CD4-positive, alpha-beta T cell treated with Interleukin-17A for 4 hours (primary cell): ENCODE results near the gene ZNF444.

ENCODE experiments used
- DNase-seq: peaks from one replicate; pipeline ENCODE4 v3.0.0-alpha.2; 2020; ENCODE audit warnings: mixed read lengths

ZNF444 gene

DNA sequence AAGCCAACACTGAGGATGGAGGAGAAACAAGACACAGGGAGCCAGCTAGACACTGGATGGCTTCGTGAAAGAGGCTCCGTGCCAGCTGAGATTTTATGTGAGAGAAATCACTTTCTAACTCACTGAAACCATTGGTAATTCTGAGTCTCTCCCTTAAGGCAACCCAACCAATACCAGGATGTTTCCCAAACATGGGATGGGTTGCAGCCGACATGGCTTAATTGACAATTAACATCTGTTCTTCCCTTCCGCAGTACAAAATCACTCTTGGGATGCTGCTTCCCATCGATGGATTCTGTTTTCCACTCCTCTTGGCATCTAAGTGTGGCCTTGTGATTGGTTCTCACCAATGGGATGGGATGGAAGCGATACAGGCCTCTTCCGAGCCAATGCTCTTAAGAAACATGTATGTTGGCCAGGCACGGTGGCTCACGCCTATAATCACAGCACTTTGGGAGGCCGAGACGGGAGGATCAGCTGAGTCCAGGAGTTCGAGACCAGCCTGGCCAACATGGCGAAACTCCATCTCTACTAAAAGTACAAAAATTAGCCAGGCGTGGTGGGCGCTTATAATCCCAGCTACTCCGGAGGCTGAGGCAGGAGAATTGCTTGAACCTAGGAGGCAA lies 17.7 kb upstream of the ZNF444 start:
- DNase-seq = no peak

DNA sequence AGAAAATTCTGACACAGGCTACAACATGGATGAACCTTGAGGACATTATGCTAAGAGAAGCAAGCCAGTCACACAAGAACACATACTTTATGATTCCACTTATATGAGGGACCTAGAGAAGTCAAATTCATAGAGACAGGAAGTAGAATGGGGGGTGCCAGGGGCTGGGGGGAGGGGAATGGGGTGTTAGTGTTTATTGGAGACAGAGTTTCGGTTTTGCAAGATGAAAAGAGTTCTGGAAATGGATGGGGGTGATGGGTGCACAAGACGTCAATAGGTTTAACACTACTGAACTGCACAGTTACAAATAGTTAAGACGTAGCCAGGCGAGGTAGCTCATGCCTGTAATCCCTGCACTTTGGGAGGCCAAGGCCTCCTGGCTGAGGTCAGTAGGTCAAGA lies 16.5 kb upstream of the ZNF444 start:
- peak; percentile 53 for DNase-seq

DNA sequence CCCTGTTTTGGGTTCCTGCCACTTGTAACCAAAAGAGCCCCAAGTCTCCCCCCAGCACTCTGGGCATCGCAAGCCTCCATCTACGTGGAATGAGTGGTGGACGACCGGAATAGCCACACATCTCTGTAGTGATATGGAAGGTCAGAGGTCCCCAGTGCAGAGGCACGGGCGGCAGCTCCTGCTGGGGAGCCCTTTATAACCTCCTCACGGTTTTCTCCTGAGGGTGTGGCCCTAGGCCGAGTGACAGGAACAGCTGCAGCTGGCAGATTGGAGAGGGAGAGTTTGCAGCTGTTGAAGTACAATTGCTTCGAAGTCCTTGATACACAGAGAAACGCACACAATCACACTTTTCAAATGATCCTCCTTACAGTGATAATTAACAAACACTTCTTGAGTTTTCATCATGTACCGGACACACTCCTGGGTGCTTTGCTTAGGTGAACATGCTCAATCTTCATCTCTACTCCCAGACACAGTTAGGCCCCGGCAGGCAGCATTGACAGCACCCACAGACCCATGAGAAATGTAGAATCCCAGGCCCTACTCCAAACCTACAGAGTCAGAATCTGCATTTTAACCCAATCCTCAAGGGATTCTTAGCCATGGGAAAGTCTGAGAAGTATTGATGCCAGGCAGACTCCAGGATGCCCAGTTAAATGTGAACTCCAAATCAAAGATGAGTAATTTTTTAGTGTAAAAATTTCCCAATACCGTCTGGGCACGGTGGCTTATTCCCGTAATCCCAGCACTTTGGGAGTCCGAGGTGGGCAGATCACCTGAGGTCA lies 15.1 kb upstream of the ZNF444 start:
- DNase-seq = no peak

DNA sequence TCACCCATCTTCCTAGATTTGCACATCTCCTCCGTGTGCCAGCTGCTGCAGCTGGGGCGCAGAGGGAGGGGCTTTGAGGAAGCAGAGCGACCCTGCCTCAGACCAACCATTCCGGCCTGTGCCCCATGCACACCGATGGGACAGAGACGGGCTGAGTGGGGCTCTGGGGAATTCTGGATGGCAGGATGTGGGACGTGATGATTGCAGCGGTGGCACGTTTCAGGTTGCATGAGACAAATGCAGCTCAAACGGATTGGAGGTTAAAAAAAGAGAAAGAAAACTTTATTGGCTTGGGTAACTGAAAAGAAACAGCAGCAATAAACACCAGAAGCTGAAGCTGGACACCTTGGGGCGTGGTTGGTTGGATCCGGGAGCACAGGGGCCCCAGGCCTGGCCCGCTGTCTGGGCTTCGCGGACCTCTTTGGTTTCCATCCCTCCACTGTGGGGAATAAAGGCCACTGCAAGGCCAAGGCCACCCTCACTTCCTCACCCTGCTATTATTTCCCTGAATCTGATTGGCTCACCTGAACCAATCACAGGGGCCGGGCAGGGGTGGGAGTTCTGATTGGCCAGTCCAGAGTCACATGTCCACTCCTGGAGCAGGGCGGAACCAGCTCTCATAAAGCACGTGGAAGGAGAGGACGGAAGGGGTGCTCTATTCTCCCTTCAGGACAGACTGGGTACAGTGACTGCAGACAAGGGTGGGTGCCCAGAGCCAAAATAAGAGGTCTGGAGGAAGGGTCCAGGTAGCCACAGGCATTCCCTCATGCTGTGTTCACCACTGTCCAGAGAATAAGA lies 13.9 kb upstream of the ZNF444 start:
- DNase-seq = no peak

DNA sequence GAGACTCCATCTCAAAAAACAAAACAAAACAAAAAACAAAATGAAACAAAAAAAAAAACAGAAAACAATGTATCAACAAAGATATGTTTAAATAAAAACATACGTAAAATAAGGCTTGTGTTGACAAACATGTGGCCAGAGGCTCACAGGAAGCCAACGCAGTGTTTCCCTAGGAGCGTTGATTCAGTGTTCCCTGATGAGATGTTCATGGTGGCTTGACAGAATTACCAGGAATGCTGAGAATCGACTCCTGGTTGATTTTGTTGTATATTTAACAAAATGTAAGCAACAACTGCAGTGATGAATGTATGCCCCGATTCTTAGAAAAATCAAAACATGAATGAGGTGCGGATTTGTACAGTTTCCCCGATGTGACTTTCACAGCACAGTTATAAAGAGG lies 11.1 kb upstream of the ZNF444 start:
- no peak for DNase-seq

DNA sequence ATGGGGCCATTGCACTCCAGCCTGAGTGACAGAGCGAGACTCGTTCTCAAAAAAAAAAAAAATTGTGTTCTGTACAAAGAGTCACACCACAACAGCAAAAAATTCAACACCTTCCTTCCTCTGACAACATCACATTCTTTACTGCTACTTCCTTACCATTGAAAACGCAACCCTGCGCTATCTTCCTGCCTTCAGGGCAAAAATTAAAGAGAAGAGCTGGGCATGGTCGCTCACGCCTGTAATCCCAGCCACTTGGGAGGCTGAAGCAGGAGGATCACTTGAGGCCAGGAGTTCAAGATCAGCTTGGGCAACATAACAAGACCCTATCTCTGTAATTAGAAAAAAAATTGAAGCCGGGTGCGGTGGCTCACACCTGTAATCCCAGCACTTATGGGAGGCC lies 9.4 kb upstream of the ZNF444 start:
- no peak for DNase-seq

DNA sequence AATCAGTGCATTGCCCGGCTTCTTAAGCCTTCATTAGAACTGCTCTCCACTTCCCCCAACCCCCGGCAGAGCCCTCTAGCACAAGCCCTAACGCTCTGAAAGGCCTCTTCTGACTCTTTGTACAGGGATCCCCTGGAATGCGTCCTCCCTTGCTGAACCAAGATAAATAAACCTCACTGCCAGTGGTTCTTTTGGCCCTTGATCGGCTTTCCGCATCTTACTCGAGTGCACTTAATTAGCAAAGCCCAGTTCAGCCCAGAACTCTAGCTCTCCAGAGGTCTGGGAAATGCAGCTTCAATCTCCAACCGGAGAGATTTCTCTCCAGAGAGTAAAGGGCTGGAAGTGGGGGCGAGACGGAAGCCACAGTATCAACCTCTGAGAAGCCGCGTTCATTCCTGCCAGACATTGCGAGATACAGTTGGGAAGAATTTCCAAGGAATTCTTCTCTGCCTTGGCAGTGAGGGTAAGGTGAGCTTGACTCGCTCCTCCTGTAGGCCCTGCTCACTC lies 8.7 kb upstream of the ZNF444 start:
- no peak for DNase-seq

DNA sequence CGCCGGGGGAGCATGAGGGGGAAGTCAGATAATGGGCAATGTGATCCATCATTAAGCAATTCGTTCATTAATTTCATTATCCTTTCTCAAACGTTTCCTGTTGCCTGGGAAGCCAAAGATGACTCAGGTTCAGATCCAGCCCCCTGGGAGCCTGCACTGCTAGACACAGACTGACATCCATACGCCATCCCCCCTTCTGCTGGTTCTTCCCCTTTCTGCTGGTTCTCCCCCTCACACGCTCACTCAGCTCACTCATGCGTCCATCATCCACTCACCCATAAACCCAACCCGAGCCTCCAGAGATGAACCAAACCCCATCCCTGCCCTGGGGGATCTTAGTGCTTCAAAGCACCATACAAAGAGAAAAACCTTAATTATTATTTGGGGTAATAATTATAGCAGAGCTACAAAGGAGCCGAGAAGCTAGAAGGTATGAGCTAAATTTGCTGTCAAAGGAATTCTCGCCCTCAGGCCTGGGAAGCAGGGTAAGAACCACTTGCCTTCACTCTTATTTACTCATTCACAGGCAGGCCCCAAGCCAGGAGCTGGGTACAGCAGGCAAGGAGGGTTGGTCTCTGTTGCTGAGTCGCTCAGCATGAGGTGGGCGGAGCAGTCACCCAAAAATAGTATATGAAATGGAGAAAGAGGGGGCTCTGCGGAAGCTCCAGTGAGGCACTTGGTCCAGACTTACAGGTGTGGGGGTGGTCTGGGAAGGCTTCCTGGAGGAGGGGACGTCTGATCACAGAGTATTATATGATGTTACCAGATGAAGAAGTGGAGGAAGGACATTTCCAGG lies 7.0 kb upstream of the ZNF444 start:
- no peak for DNase-seq

DNA sequence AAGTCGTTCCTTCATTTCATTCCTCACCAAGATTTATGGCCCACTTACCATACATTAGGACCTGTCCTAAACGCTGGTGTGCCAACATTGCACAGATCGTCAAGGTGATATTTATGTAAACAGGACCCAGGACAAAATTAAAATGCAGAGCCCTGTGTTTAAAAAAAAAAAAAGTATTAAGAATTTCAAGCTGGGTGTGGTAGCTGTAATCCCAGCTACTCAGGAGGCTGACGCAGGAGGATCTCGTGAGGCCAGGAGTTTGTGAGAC lies 6.5 kb upstream of the ZNF444 start:
- no peak for DNase-seq

DNA sequence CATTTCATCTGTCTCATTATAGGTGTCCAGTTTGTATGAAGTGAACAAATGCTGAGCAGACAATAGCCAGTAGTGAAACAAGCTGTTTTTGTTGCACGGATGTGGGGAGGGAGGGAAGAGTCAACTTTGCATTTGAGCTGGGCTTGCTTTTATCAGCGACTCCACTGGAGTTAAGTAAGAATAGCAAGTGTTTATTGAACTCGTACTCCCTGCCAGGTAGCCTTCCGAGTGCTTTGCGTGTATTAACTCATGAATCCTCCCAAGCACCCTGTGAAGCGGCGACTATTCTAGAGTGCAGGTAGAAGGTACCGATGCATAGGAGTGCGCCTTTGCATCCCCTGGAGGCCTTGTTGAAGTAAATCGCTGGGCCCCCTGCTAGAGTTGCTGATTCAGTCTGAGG lies 4.7 kb upstream of the ZNF444 start:
- DNase-seq = no peak

DNA sequence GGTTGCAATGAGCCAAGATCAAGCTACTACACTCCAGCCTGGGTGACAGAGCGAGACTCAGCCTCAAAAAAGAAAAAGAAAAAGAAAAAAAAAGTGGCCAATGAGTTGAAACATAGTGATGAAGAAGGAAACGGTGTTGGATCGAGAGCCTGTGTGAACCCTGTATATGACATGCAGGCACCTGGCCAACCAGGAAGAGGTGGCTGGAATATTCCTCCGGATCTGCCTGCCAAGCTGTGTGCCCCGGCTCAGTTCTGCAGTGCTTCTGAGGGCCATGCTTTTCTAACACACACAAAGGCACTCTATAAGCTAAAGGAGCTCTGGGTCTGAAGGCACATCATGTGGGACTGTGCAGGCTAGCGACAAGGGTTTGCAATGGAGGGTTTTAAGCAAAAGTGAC lies 3.7 kb upstream of the ZNF444 start:
- DNase-seq = no peak

DNA sequence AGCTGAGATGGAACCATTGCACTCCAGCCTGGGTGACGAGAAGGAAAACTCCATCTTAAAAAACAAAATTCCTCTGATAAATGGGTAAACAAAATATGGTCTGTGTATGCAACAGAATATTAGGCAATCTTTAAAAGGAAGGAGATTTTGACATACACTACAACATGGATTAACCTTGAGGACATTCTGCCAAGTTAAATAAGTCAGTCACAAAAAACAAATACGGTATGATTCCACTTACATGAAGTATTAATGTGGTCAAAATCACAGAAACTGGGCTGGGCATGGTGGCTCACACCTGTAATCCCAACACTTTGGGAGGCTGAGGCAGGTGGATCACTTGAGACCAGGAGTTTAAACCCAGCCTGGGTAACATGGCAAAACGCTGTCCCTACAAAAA lies 3.0 kb upstream of the ZNF444 start:
- no peak for DNase-seq

DNA sequence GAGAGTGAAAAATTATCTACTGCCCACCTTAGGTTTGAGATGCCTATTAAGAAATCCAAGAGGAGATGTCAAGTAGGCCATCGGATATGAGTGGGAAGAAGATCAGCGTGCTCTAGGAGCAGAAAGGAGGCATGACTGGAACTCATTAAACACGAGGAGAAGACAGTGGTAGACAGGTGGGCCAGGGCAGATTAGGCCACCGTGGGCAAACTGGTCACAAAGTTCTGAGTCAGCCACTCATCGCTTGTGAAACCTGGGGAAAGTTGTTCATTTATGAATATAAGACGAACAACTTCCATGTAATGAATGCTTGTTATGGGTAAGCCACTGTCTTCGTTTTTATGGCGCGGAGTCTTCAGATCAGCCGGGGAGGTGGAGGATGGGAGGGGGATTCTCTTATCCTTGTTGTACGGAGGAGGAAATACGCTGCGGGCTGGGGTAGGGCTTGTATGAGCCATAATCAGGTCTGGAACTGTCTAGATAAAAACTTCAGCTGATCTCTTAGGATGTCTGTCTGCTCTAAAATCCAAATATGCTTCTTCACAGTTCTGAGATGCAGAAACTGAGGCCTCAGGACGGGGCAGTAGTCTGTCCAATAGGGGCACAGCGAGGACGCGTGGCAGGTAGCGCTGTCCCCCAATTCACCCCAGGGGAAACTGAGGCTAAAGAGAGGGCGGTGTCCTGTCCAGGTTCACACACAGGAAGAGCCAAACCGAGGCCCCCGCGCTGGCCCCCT lies 1.1 kb upstream of the ZNF444 start:
- DNase-seq = peak; percentile 14

DNA sequence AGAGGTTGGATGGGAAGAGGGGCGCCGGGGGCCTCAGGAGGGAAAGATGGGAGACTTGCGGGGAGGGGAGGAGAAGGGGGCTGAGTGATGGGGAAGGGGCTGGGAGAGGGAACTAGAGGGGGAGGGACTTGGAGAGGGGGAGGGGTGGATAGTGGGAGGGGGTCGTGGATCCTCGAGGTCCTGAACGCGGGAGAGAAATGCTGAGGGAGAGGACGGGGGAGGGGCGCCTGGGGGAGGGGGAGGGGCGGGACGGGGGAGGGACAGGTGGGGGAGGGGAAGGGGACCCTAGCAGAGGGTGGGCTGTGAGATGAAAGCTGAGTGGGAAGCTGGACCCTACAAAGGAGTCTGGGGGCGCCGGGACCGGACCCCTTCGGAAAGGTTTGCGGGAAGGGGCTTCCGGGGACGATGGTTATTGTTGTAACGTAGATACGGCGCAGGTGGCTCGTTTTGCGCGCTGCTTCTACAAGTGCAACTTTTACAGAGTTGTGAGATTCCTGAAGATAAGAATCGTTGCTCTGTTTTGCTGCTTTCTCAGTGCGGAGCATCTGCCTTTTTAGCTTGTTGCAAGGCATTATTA lies 418 bp downstream of the ZNF444 start:
- DNase-seq = peak; percentile 48

DNA sequence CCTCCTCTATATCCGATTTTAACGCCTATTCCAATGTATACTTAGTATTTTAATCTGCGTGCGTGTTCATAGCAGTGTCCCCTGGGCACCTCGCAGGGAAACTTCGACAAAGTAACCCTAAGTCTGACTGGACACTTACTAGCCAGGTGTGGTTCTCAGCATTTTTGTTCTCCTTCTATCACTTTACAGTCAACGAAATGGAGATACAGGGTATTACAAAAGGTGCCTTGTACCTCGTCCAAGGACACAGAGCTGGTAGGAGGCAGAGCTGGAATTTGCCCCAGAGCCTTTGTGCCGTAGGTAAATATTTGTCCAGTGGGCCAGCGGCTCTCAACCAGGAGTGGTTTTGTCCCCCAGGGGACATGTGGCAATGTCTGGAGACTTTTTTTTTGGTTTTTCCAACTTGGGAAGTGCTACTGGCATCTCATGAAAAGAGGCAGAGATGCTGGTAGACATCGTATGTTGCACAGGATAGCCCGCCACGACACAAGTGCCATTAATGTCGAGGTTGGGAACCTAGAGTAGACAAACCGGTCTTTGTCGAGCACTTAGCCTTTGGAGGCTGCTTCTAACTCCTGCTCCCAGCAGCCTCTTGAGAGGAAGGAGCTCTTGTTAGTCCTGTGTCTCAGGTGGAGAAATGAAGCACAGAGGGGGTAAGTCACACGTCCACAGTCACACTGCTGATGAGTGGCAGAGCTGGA lies 1.1 kb downstream of the ZNF444 start:
- DNase-seq = no peak

DNA sequence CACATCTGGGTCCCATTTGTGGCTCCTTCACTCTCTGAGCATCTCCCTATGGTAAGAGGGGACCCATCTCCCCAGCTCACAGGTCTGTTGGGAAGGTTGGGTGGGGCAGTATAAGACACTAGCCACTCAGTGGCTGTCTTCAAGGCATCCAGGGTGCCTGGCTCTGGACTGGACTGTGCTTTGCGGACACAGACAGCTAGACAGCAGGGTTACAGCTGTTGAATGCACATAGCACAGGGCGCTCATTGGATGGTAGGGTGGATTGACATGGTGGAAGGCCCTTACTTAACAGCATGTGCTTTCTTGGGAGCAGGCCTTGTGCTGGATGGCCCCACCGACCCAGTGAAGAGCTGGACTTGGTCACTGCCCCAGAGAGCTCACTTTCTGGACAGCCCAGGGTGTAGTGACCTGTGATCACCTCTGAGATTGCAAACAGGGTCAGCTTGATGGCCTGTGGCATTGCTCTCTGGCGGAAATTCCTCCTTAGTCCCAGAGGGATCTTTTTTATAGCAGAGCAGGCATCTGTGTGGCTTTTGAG lies 1.9 kb downstream of the ZNF444 start:
- no peak for DNase-seq

DNA sequence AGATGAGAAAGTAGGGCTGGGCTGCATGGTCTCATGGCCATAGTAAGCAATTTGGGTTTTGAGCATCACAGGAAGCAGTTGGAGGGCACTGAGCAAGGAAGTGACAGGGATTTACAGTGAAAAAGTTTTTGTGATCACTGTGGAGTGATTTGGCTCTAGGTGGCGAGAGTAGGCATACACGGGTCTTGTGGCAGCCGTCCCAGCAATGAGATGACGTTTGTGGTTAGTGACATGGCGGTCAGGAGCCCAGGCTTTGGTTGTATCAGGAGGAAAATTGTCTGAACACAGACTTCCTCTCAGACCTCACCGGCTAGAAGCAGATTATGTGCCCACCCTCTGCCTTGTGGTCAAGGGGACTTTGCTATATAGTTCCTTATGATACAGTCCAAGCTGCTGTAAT lies 3.3 kb downstream of the ZNF444 start:
- no peak for DNase-seq

DNA sequence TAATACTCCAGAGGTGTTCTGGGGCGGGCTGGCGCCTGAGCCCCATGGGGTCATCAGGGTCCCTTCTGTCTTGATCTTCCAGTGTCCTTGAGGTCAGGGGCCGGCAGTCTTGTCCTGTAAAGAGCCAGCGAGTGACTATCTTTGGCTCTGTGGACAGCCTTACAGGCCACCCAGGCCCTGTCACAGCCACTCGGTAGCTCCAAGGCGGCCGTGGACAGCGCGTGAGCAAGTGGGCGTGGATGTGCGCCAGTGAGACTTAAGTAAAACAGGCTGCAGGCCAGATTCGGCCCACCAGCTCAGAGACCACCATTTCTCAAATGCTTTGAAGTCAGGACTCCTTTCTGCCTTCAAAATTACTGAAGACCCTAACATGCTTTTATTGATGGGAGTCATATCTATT lies 3.7 kb downstream of the ZNF444 start:
- DNase-seq = no peak

DNA sequence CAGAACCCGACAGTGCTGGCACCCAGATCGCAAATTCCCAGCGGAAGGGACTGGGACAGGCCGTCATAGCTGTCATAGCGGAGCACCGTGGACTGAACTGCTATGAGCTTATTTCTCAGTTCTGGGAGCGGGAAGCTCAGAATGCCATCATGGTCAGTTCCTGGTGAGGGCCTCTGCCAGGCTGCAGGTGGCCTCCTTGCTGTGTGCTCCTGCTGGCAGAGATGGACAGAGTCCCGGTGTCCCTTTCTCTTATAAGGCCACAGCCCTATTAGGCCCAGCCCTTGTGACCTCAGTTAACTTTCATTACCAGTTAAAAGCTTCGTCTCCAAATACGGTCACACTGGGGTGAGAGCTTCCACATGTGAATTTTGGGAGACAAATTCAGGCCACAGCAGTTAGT lies 4.6 kb downstream of the ZNF444 start:
- DNase-seq = no peak

DNA sequence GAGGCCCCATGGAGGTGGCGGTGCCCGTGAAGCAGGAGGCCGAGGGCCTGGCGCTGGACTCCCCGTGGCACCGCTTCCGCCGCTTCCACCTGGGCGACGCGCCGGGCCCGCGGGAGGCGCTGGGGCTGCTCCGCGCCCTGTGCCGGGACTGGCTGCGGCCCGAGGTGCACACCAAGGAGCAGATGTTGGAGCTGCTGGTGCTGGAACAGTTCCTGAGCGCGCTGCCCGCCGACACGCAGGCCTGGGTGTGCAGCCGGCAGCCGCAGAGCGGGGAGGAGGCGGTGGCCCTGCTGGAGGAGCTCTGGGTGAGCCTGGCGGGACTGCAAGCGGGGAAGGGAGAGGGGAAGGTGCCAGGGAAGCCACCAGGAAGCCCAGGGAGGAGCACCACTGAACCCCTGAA lies 5.8 kb downstream of the ZNF444 start:
- no peak for DNase-seq

DNA sequence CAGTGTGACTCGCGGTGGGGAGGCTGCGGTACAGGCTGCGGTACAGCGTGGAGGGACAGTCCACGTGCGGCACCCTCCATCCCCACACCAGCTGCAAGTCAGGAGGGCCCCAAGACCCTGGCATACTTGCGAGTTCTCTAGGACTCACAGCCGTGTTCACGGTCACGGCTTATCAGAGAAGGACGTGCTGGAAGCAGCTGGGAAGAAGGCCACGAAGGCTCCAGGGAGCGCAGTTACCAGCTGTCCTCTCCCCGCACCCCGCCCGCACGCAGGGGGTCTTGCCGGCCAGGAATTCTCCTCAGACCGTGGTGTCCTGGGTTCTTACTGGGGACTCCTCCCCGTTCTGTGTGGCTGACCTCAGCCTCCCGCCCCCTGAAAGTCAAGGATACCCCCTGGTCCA lies 6.2 kb downstream of the ZNF444 start:
- DNase-seq = no peak
